22Rv1 (cell line): ENCODE data around the gene TBC1D22B.

Experiments
- H3K27ac ChIP-seq: fragments of 450-650 bp; 2 replicates; pipeline ENCODE4 v1.5.1; 2017
- CTCF ChIP-seq: fragments of 450-650 bp; IDR thresholded peaks from 2 replicates; pipeline ENCODE4 v1.5.1; 2017; ENCODE audit warnings: mild to moderate bottlenecking
- ZFX ChIP-seq: fragments of 450-650 bp; IDR thresholded peaks from 2 replicates; pipeline ENCODE4 v1.6.1; 2017; ENCODE audit warnings: antibody characterized with exemption, borderline replicate concordance

Gene TBC1D22B

GRCh38 chr6:37316071-37316470 lies 58.5 kb downstream of the TBC1D22B start:
- TF ChIP-seq CTCF (no peak), ZFX (no peak)
- no peak overlapping the region for H3K27ac ChIP-seq

GRCh38 chr6:37317312-37318038 lies 59.9 kb downstream of the TBC1D22B start:
- no peak for TF ChIP-seq CTCF
- no peak for TF ChIP-seq ZFX
- H3K27ac ChIP-seq, result no peak overlapping the region

GRCh38 chr6:37319156-37319555 lies 61.6 kb downstream of the TBC1D22B start:
- TF ChIP-seq CTCF (no peak), ZFX (no peak)
- H3K27ac ChIP-seq, result no peak overlapping the region

- TF ChIP-seq ZFX (no peak), CTCF (no peak)
- H3K27ac ChIP-seq, result no peak overlapping the region
These were observed 62.4 kb downstream of the TBC1D22B start for GRCh38 chr6:37319856-37320480.

GRCh38 chr6:37320646-37321045 lies 63.1 kb downstream of the TBC1D22B start:
- H3K27ac ChIP-seq, result no peak overlapping the region
- TF ChIP-seq ZFX (no peak), CTCF (no peak)

- no peak overlapping the region for H3K27ac ChIP-seq
- TF ChIP-seq CTCF (no peak), ZFX (no peak)
These were observed 63.5 kb downstream of the TBC1D22B start for GRCh38 chr6:37321101-37321500.
